Esophagus squamous epithelium (tissue), 4 donors: ENCODE measurements around the gene RNU6-7.

Experiments used
- CTCF ChIP-seq, 6 experiments: fragments of 450-650 bp in 4 of 6; fragments of 200-600 bp in 2 of 6; sonication (generic) in 2 of 6; IDR thresholded peaks; one replicate each; pipeline ENCODE4 v1.5.1; 2016 to 2019; ENCODE audit warnings: antibody characterized with exemption in 6 of 6, mild to moderate bottlenecking in 4 of 6, moderate library complexity in 4 of 6
- POLR2A ChIP-seq, 4 donors: fragments of 450-650 bp; IDR thresholded peaks; one replicate each; pipeline ENCODE4 v1.6.1; 2017; ENCODE audit warnings: antibody characterized with exemption in 4 of 4, mild to moderate bottlenecking in 4 of 4, moderate library complexity in 3 of 4

GRCh38 chr14:32186248-32186647 is 15.6 kb upstream of the RNU6-7 start:
- TF ChIP-seq CTCF (IDR thresholded peaks at IDR 0.05) (no peak), POLR2A (IDR thresholded peaks at IDR 0.05) (no peak)
